Activated B cell treated with CpG ODN at 0.5 μM for 24 hours (primary cell): ENCODE results near the gene KMT2E. TPM values are rescaled to one million over a fixed set of nuclear protein-coding genes. Genes with fewer than 3 reads are reported as not detected.
A peak's percentile ranks its signal among the peaks of the same experiment; 100 is the strongest.

Experiments used
- ATAC-seq: fragments of 200-7000 bp; cut with Tn5 transposase; one replicate; pipeline ENCODE4 v1.10.0; 2021; ENCODE audit warnings: low read depth, mild to moderate bottlenecking, moderate library complexity
- CTCF ChIA-PET: fragments of 350-600 bp; sonication (Branson Sonifier 250); formaldehyde crosslinking; loops from one replicate; lab custom pipeline; 2021; ENCODE audit warnings: antibody characterized with exemption; lab: Charles Lee
- POLR2A ChIA-PET: fragments of 350-600 bp; sonication (Branson Sonifier 250); formaldehyde crosslinking; loops from one replicate; lab custom pipeline; 2021; ENCODE audit warnings: antibody characterized with exemption; lab: Charles Lee
- DNase-seq: peaks from one replicate; pipeline ENCODE4 v3.0.0; 2022
- H3K27ac Mint-ChIP-seq: one replicate; pipeline ENCODE4 v1.8.0; 2020; ENCODE audit warnings: mixed read lengths
- H3K27me3 Mint-ChIP-seq: one replicate; pipeline ENCODE4 v1.8.0; 2021; ENCODE audit warnings: mixed read lengths
- H3K36me3 Mint-ChIP-seq: one replicate; pipeline ENCODE4 v1.8.0; 2021; ENCODE audit warnings: low read depth, mixed read lengths
- H3K4me1 Mint-ChIP-seq: one replicate; pipeline ENCODE4 v1.8.0; 2021; ENCODE audit warnings: mixed read lengths
- H3K4me3 Mint-ChIP-seq: one replicate; pipeline ENCODE4 v1.8.0; 2020; ENCODE audit warnings: mild to moderate bottlenecking, mixed read lengths
- H3K9me3 Mint-ChIP-seq: one replicate; pipeline ENCODE4 v1.8.0; 2020; ENCODE audit warnings: mixed read lengths
- intact Hi-C: fragments of 100-400 bp; cut with micrococcal nuclease; formaldehyde crosslinking; loops from one replicate; pipeline ENCODE4 v1.15.1; 2024
- total RNA-seq: library from RNA; stranded (reverse); gene quantifications from 2 replicates; pipeline ENCODE4 v1.2.3, GENCODE V29; 2022
- TF ChIP-seq, protein P1 (sequence below): fragments of 200-600 bp; IDR thresholded peaks from one replicate; pipeline ENCODE4 v1.8.0; 2022; ENCODE audit warnings: antibody characterized with exemption, mild to moderate bottlenecking

Gene KMT2E
- total RNA-seq, 1 donor from 2014 or later, result 183 TPM

DNA sequence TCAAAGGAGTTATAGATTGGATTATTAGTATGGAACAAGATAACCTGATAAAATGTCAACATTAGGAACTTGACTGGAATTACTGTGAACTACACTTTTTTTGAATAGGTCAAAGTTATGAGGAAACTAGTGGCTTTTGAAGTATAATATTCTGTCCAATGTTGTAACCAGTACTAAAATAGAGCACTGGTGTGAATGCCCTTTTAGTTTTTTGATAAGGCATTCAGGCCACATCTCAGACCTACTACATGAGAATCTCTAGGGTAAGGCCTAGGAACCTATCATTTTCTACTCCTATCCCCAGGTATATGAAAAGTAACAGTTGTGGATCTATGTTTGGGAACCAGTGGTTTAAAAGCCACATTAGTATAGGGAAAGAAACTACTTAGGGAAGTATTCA lies 16.4 kb downstream of the KMT2E start:
- intact Hi-C loops, result no loop called here
- POLR2A ChIA-PET, result interaction anchor here (0.6 to 1.0 kb wide), 2 partner anchors 17 to 1666 kb away, joined by 4 to 5 read pairs; partner anchors contain the start of gene KMT2E
- peak overlapping the region; percentile 35 for H3K27ac Mint-ChIP-seq
- CTCF ChIA-PET, result no interaction called here
- H3K9me3 Mint-ChIP-seq, result no peaks in the 10 kb centered on the region
- H3K4me3 Mint-ChIP-seq, result no peak overlapping the region
- H3K27me3 Mint-ChIP-seq, result no peaks in the 10 kb centered on the region
- H3K4me1 Mint-ChIP-seq, result peaks cover 71% of the 10 kb centered on the region
- DNase-seq, result no peak
- ATAC-seq, result no peak
- TF ChIP-seq, protein P1, sequence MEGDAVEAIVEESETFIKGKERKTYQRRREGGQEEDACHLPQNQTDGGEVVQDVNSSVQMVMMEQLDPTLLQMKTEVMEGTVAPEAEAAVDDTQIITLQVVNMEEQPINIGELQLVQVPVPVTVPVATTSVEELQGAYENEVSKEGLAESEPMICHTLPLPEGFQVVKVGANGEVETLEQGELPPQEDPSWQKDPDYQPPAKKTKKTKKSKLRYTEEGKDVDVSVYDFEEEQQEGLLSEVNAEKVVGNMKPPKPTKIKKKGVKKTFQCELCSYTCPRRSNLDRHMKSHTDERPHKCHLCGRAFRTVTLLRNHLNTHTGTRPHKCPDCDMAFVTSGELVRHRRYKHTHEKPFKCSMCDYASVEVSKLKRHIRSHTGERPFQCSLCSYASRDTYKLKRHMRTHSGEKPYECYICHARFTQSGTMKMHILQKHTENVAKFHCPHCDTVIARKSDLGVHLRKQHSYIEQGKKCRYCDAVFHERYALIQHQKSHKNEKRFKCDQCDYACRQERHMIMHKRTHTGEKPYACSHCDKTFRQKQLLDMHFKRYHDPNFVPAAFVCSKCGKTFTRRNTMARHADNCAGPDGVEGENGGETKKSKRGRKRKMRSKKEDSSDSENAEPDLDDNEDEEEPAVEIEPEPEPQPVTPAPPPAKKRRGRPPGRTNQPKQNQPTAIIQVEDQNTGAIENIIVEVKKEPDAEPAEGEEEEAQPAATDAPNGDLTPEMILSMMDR, result no peak
- H3K36me3 Mint-ChIP-seq, result peaks cover 19% of the 10 kb centered on the region

DNA sequence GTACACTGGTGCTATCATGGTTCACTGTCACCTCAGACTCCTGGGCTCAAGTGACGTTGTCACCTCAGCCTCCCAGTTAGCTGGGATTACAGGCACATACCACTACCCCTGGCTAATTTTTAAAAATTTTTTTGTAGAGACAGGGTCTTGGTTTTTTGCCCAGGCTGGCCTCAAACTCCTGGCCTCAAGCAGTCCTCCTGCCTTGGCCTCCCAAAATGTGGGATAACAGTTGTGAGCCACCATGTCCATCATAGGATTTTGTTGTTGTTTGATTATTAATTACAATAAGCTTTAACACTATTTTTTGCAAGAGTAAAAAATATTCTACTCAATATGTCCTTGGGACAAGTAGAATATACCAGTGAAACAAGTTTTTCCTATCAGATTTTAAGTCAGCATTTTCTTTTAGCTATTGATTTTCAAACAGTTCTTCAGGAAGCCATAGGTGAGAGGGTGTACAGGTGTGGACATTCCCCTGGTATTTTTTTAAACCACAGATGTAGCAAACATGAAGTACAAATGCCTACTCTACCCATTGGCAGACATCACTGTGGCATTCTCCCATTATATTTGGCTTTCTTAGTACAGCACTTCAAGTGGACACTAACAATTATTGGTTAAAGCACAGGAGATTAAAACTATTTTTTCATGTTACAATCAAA lies 18.7 kb downstream of the KMT2E start:
- H3K4me1 Mint-ChIP-seq, result peaks cover 67% of the 10 kb centered on the region
- no peaks in the 10 kb centered on the region for H3K9me3 Mint-ChIP-seq
- no peak for ATAC-seq
- no peaks in the 10 kb centered on the region for H3K27me3 Mint-ChIP-seq
- TF ChIP-seq, protein P1, result no peak
- intact Hi-C loops, result no loop called here
- POLR2A ChIA-PET, result interaction anchor here (12.5 kb wide), 1 partner anchor 19 kb away, joined by 105 read pairs; the partner anchor contains the start of gene KMT2E
- DNase-seq, result no peak
- CTCF ChIA-PET, result interaction anchor here (1.1 kb wide), 1 partner anchor 9 kb away, joined by 6 read pairs; no protein-coding TSS in a partner anchor
- H3K4me3 Mint-ChIP-seq, result no peak overlapping the region
- H3K36me3 Mint-ChIP-seq, result peaks cover 28% of the 10 kb centered on the region
- no peak overlapping the region for H3K27ac Mint-ChIP-seq

DNA sequence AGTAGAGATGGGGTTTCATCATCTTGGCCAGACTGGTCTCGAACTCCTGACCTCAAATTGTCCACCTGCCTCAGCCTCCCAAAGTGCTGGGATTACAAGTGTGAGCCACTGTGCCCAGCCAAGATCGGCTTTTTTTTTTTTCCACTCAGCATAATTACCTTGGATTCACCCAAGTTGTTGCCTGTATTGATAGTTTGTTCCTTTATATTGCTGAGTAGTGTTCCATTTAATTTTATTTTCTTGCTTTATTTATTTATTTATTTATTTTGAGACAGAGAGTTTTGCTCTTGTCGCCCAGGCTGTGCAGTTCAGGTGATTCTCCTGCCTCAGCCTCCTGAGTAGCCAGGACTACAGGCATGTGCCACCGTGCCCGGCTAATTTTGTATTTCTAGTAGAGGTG lies 21.3 kb downstream of the KMT2E start:
- Mint-ChIP-seq H3K4me3 (no peak overlapping the region), H3K4me1 (peaks cover 57% of the 10 kb centered on the region), H3K27me3 (no peaks in the 10 kb centered on the region), H3K27ac (no peak overlapping the region), H3K9me3 (no peaks in the 10 kb centered on the region), H3K36me3 (peaks cover 39% of the 10 kb centered on the region)
- ATAC-seq (no peak), DNase-seq (no peak)
- TF ChIP-seq, protein P1, result no peak
- ChIA-PET POLR2A (interaction anchor here (12.5 kb wide), 1 partner anchor 22 kb away, joined by 105 read pairs; the partner anchor contains the start of gene KMT2E), CTCF (no interaction called here)
- intact Hi-C loops, result no loop called here

DNA sequence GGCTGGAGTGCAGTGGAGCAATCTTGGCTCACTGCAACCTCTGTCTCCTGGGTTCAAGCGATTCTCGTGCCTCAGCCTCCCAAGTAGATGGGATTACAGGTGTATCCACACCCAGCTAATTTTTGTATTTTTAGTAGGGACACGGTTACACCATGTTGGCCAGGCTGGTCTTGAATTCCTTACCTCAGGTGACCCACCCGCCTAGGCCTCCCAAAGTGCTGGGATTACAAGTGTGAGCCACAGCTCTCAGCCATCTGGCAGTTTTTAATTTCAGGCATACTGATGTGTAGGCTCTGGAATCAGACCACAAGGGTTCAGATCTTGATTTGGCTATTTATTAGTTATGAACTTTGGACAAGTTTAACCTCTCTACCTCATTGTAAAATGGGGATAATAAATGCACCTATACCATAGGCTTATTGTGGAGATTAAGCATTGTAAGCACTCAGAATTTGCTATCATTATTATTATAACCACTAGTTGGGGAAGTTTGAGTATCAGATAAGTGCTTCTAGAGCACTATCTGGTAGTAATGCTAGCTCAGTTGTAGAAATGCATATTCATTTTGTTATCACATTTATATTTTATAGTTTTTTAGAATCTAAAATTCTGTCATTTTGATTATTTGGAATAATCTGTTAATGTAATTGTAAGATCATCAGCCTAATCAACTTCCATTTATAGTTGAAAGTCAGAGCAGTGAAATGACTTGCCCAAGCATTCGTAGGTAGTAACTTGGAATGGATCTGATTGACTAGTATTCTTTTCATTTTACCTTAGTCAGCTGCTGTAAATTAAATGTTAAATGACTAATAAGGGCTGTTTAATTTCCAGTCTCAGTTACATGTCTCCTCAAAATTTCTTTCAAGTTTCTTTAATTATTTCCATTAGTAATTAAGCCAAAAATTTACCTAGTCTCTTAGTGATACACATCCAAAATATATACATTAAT lies 22.5 kb downstream of the KMT2E start:
- Mint-ChIP-seq H3K9me3 (no peaks in the 10 kb centered on the region), H3K36me3 (peaks cover 45% of the 10 kb centered on the region), H3K4me1 (peaks cover 54% of the 10 kb centered on the region), H3K27me3 (no peaks in the 10 kb centered on the region), H3K4me3 (peak overlapping the region; percentile 7), H3K27ac (no peak overlapping the region)
- CTCF ChIA-PET, result interaction anchor here (0.7 to 9.4 kb wide), 2 partner anchors 54 to 487 kb away, joined by 3 to 117 read pairs; no protein-coding TSS in a partner anchor
- intact Hi-C loops, result loop anchor here (1.0 kb wide), 1 partner anchor 8 kb away; no protein-coding TSS in a partner anchor
- ATAC-seq (no peak), DNase-seq (no peak)
- POLR2A ChIA-PET, result interaction anchor here (12.5 kb wide), 1 partner anchor 23 kb away, joined by 105 read pairs; the partner anchor contains the start of gene KMT2E
- TF ChIP-seq, protein P1, result no peak
